ENCODE measurements around the gene RNF43. TPM values are rescaled to one million over a fixed set of nuclear protein-coding genes. Genes with fewer than 3 reads are reported as not detected.

RNF43 gene
- total and polyA plus RNA-seq, 4 donors: 4.1 to 8.4 (median 5.1) TPM

DNA sequence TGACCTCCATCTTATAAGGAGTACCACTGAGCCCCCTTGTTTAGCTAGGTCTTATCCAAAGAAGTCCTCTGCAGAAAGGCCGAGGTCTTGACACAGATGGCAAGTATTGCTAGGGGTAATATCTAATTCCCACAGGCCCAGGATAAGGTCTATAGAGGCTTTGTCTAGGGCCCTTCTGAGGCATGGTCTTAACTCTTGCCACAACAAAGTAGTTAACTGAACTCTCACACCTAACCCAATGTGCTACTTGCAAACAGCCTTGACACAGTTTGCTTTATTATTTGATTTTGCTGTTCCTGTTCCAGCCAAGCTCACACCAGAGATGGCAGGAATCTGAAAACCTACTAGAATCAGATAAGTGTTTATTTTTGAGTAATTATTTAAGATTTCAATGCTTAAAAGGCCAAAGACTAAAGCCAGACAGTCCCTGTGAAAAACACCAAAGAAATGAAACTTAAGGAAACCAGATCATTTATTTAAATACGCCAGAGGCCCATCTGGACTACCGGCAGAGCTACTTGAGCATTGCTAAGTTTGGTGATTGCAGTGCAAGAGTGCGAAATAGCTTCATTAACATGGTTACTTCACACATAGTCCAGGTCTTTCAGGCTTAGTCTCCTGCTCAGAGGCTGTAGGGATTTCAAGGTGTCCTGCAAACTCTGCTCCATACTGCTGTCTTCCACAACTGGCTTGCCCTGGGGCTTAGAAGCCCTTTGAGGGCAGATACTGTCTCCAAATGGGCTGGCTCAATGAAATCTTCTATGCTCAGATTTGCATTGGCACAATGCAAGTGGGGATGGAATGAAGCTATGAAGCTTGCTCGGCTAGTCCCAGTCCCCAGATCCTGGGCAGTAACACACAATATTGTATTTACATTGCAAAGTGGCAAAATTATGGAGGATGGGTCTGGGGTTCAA is 36.9 kb downstream of the RNF43 start:
- no peak for DNase-seq (ENCODE audit: low spot score)
- peaks cover 17 to 70% (median 60%) of the 10 kb centered on the region in 4 donors for H3K4me1 ChIP-seq (ENCODE audit: control insufficient read depth in 4 of 4, insufficient read depth in 4 of 4, low read length in 3 of 4)
- H3K9ac ChIP-seq (ENCODE audit: low read depth in 1 of 2, low read length in 2 of 2): no peak overlapping the region
- H3K36me3 ChIP-seq (ENCODE audit: control insufficient read depth in 4 of 4, insufficient read depth in 3 of 4, low read depth in 1 of 4, low read length in 3 of 4): no peaks in the 10 kb centered on the region
- no peaks in the 10 kb centered on the region for H3K9me3 ChIP-seq (ENCODE audit: control insufficient read depth in 4 of 4, low read length in 3 of 4)
- H3K27me3 ChIP-seq (ENCODE audit: control insufficient read depth in 4 of 4, insufficient read depth in 4 of 4, low read length in 3 of 4): no peaks in the 10 kb centered on the region
- H3K27ac ChIP-seq (ENCODE audit: low read depth in 1 of 2, low read length in 2 of 2): peak overlapping the region; percentile 12 to 79
- no peak overlapping the region for H3K4me3 ChIP-seq (ENCODE audit: low read depth in 1 of 3, low read length in 3 of 3)
- WGBS: 72% methylated on average over 5 of the region's 5 CpGs
- TF ChIP-seq TAF1 (conservative IDR thresholded peaks at IDR 0.05) (no peak), RAD21 (IDR thresholded peaks at IDR 0.05) (no peak), SP1 (IDR thresholded peaks at IDR 0.05) (no peak), GABPA (IDR thresholded peaks at IDR 0.05 in 1 of 2, conservative IDR thresholded peaks at IDR 0.05 in 1 of 2) (no peak), HNF4A (conservative IDR thresholded peaks at IDR 0.05) (no peak), FOXA1 (IDR thresholded peaks at IDR 0.05) (no peak), FOXA2 (IDR thresholded peaks at IDR 0.05) (no peak), EGR1 (IDR thresholded peaks at IDR 0.05; ENCODE audit: low read depth in 2 of 2) (no peak), JUND (IDR thresholded peaks at IDR 0.05) (no peak), HNF4G (IDR thresholded peaks at IDR 0.05) (no peak), RXRA (IDR thresholded peaks at IDR 0.05) (no peak), NR2F2 (IDR thresholded peaks at IDR 0.05) (no peak), YY1 (IDR thresholded peaks at IDR 0.05) (no peak)
- TF ChIP-seq, protein P1, sequence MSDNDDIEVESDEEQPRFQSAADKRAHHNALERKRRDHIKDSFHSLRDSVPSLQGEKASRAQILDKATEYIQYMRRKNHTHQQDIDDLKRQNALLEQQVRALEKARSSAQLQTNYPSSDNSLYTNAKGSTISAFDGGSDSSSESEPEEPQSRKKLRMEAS (IDR thresholded peaks at IDR 0.05): no peak
- TF ChIP-seq, protein P2, sequence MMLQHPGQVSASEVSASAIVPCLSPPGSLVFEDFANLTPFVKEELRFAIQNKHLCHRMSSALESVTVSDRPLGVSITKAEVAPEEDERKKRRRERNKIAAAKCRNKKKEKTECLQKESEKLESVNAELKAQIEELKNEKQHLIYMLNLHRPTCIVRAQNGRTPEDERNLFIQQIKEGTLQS (IDR thresholded peaks at IDR 0.05): no peak
- TF ChIP-seq, protein P3, sequence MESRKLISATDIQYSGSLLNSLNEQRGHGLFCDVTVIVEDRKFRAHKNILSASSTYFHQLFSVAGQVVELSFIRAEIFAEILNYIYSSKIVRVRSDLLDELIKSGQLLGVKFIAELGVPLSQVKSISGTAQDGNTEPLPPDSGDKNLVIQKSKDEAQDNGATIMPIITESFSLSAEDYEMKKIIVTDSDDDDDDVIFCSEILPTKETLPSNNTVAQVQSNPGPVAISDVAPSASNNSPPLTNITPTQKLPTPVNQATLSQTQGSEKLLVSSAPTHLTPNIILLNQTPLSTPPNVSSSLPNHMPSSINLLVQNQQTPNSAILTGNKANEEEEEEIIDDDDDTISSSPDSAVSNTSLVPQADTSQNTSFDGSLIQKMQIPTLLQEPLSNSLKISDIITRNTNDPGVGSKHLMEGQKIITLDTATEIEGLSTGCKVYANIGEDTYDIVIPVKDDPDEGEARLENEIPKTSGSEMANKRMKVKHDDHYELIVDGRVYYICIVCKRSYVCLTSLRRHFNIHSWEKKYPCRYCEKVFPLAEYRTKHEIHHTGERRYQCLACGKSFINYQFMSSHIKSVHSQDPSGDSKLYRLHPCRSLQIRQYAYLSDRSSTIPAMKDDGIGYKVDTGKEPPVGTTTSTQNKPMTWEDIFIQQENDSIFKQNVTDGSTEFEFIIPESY (IDR thresholded peaks at IDR 0.05): no peak
- TF ChIP-seq, protein P4, sequence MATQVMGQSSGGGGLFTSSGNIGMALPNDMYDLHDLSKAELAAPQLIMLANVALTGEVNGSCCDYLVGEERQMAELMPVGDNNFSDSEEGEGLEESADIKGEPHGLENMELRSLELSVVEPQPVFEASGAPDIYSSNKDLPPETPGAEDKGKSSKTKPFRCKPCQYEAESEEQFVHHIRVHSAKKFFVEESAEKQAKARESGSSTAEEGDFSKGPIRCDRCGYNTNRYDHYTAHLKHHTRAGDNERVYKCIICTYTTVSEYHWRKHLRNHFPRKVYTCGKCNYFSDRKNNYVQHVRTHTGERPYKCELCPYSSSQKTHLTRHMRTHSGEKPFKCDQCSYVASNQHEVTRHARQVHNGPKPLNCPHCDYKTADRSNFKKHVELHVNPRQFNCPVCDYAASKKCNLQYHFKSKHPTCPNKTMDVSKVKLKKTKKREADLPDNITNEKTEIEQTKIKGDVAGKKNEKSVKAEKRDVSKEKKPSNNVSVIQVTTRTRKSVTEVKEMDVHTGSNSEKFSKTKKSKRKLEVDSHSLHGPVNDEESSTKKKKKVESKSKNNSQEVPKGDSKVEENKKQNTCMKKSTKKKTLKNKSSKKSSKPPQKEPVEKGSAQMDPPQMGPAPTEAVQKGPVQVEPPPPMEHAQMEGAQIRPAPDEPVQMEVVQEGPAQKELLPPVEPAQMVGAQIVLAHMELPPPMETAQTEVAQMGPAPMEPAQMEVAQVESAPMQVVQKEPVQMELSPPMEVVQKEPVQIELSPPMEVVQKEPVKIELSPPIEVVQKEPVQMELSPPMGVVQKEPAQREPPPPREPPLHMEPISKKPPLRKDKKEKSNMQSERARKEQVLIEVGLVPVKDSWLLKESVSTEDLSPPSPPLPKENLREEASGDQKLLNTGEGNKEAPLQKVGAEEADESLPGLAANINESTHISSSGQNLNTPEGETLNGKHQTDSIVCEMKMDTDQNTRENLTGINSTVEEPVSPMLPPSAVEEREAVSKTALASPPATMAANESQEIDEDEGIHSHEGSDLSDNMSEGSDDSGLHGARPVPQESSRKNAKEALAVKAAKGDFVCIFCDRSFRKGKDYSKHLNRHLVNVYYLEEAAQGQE (IDR thresholded peaks at IDR 0.05): no peak
- TF ChIP-seq, protein P5, sequence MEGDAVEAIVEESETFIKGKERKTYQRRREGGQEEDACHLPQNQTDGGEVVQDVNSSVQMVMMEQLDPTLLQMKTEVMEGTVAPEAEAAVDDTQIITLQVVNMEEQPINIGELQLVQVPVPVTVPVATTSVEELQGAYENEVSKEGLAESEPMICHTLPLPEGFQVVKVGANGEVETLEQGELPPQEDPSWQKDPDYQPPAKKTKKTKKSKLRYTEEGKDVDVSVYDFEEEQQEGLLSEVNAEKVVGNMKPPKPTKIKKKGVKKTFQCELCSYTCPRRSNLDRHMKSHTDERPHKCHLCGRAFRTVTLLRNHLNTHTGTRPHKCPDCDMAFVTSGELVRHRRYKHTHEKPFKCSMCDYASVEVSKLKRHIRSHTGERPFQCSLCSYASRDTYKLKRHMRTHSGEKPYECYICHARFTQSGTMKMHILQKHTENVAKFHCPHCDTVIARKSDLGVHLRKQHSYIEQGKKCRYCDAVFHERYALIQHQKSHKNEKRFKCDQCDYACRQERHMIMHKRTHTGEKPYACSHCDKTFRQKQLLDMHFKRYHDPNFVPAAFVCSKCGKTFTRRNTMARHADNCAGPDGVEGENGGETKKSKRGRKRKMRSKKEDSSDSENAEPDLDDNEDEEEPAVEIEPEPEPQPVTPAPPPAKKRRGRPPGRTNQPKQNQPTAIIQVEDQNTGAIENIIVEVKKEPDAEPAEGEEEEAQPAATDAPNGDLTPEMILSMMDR (IDR thresholded peaks at IDR 0.05; ENCODE audit: low read depth, low read length, missing input control): no peak
